Smooth muscle cell (in vitro differentiated cells): ENCODE measurements around the gene CHMP2B. TPM values are rescaled to one million over a fixed set of nuclear protein-coding genes. Genes with fewer than 3 reads are reported as not detected.
A peak's percentile ranks its signal among the peaks of the same experiment; 100 is the strongest.

Source experiments
- DNase-seq: peaks from one replicate; lab custom pipeline; 2025; ENCODE audit not compliant: unreplicated experiment; lab: John Stamatoyannopoulos, UW
- H2AFZ ChIP-seq: fragments of 200-600 bp; sonication (generic); 2 replicates; pipeline ENCODE4 v1.6.0; 2016; ENCODE audit warnings: antibody characterized with exemption, low read depth, mild to moderate bottlenecking
- H3F3A ChIP-seq: fragments of 200-600 bp; sonication (generic); 2 replicates; pipeline ENCODE4 v1.6.0; 2017; ENCODE audit warnings: antibody characterized with exemption, low read depth
- H3K27ac ChIP-seq: fragments of 200-600 bp; sonication (generic); 2 replicates; pipeline ENCODE4 v1.5.1; 2016; ENCODE audit warnings: low read depth, mild to moderate bottlenecking
- H3K27me3 ChIP-seq: fragments of 200-600 bp; sonication (generic); 2 replicates; pipeline ENCODE4 v1.6.1; 2016; ENCODE audit warnings: low read depth, mild to moderate bottlenecking
- H3K36me3 ChIP-seq: fragments of 200-600 bp; sonication (generic); 2 replicates; pipeline ENCODE4 v1.5.1; 2016; ENCODE audit warnings: low read depth
- H3K4me1 ChIP-seq: fragments of 200-600 bp; sonication (generic); 2 replicates; pipeline ENCODE4 v1.5.1; 2016; ENCODE audit warnings: low read depth
- H3K4me2 ChIP-seq: fragments of 200-600 bp; sonication (generic); 2 replicates; pipeline ENCODE4 v1.6.0; 2016; ENCODE audit warnings: mild to moderate bottlenecking
- H3K4me3 ChIP-seq: fragments of 200-600 bp; sonication (generic); 2 replicates; pipeline ENCODE4 v1.5.1; 2016; ENCODE audit warnings: mild to moderate bottlenecking
- H3K79me2 ChIP-seq: fragments of 200-600 bp; sonication (generic); 2 replicates; pipeline ENCODE4 v1.6.0; 2016; ENCODE audit warnings: low read depth, mild to moderate bottlenecking
- H3K9ac ChIP-seq: fragments of 200-600 bp; sonication (generic); 2 replicates; pipeline ENCODE4 v1.6.0; 2016; ENCODE audit warnings: low read depth
- H3K9me3 ChIP-seq: fragments of 200-600 bp; sonication (generic); replicated peaks from 2 replicates; pipeline ENCODE4 v1.5.1; 2016; ENCODE audit warnings: low read depth
- H4K20me1 ChIP-seq: fragments of 200-600 bp; sonication (generic); 2 replicates; pipeline ENCODE4 v1.6.0; 2016; ENCODE audit warnings: low read depth
- CTCF ChIP-seq: fragments of 200-600 bp; sonication (generic); IDR thresholded peaks from 2 replicates; pipeline ENCODE4 v1.5.1; 2017; ENCODE audit warnings: borderline replicate concordance, mild to moderate bottlenecking, antibody characterized with exemption; ENCODE audit not compliant: insufficient read depth, poor library complexity, severe bottlenecking
- WGBS: methylation state at CpG from one replicate; pipeline ENCODE4 v1.1.7; 2016; ENCODE audit warnings: low lambda C conversion rate; 5-methylcytosine and 5-hydroxymethylcytosine counted together
- polyA plus RNA-seq: library from polyadenylated mRNA; unstranded; fragments of >200 nt; fragmentation: Nextera tagmentation; extraction: Ambion mirVana; gene quantifications from 2 replicates; pipeline ENCODE4 v1.2.1, GENCODE V29; 2016
- total RNA-seq: library from RNA; depleted of rRNA; stranded (reverse); fragments of >200 nt; gene quantifications from 2 replicates; pipeline ENCODE4 v1.2.3, GENCODE V29; 2014

CHMP2B gene
- total and polyA plus RNA-seq, 2 experiments from 2014 or later, result 43.2 to 52.0 TPM

GRCh38 chr3:87250009-87250408 is 22.9 kb downstream of the CHMP2B start:
- H3K4me1 ChIP-seq, result no peaks in the 10 kb centered on the region

GRCh38 chr3:87260270-87260669 is 33.2 kb downstream of the CHMP2B start:
- Histone ChIP-seq H3K79me2 (no peaks in the 10 kb centered on the region), H3K4me1 (no peaks in the 10 kb centered on the region), H3K27ac (no peak overlapping the region), H3K27me3 (peaks cover 3% of the 10 kb centered on the region), H2AFZ (no peak overlapping the region), H3F3A (no peaks in the 10 kb centered on the region), H3K36me3 (no peaks in the 10 kb centered on the region), H3K4me2 (no peak overlapping the region), H3K4me3 (no peak overlapping the region), H3K9ac (no peak overlapping the region), H3K9me3 (no peaks in the 10 kb centered on the region), H4K20me1 (no peaks in the 10 kb centered on the region)
- peak; percentile 65 for TF ChIP-seq CTCF
- 37% methylated on average over 4 of the region's 4 CpGs for WGBS
- no peak for DNase-seq

More at GRCh38 chr3:87250009-87250408, 22.9 kb downstream of the CHMP2B start:
- Histone ChIP-seq H3K36me3 (peaks cover 26% of the 10 kb centered on the region), H2AFZ (no peak overlapping the region), H3K4me2 (no peak overlapping the region), H3F3A (no peaks in the 10 kb centered on the region), H3K27me3 (no peaks in the 10 kb centered on the region), H4K20me1 (peaks cover 22% of the 10 kb centered on the region), H3K9me3 (no peaks in the 10 kb centered on the region), H3K9ac (no peak overlapping the region), H3K27ac (no peak overlapping the region), H3K4me3 (no peak overlapping the region), H3K79me2 (peaks cover 4% of the 10 kb centered on the region)
- DNase-seq, result no peak
- WGBS, result 93% methylated on average over 1 of the region's 1 CpG
- no peak for TF ChIP-seq CTCF

GRCh38 chr3:87261925-87262324 is 34.8 kb downstream of the CHMP2B start:
- Histone ChIP-seq H3K27ac (no peak overlapping the region), H3K27me3 (peaks cover 3% of the 10 kb centered on the region), H3K79me2 (no peaks in the 10 kb centered on the region), H3F3A (no peaks in the 10 kb centered on the region), H3K36me3 (no peaks in the 10 kb centered on the region), H4K20me1 (no peaks in the 10 kb centered on the region), H3K4me2 (no peak overlapping the region), H3K4me3 (no peak overlapping the region), H2AFZ (no peak overlapping the region), H3K9me3 (no peaks in the 10 kb centered on the region), H3K9ac (no peak overlapping the region), H3K4me1 (no peaks in the 10 kb centered on the region)
- no peak for DNase-seq
- WGBS, result 94% methylated on average over 2 of the region's 2 CpGs
- TF ChIP-seq CTCF, result no peak

- DNase-seq, result no peak
- WGBS, result 94% methylated on average over 8 of the region's 8 CpGs
- no peak for TF ChIP-seq CTCF
Measured at GRCh38 chr3:87267953-87268645, 41.0 kb downstream of the CHMP2B start.

More at GRCh38 chr3:87267953-87268645, 41.0 kb downstream of the CHMP2B start:
- no peaks in the 10 kb centered on the region for H3K79me2 ChIP-seq
- H3K9ac ChIP-seq, result no peak overlapping the region
- no peak overlapping the region for H2AFZ ChIP-seq
- no peaks in the 10 kb centered on the region for H3K9me3 ChIP-seq
- no peaks in the 10 kb centered on the region for H4K20me1 ChIP-seq
- no peak overlapping the region for H3K4me3 ChIP-seq
- no peak overlapping the region for H3K27ac ChIP-seq
- H3K27me3 ChIP-seq, result peaks cover 3% of the 10 kb centered on the region
- H3K4me2 ChIP-seq, result no peak overlapping the region
- no peaks in the 10 kb centered on the region for H3K36me3 ChIP-seq
- H3K4me1 ChIP-seq, result no peaks in the 10 kb centered on the region
- H3F3A ChIP-seq, result no peaks in the 10 kb centered on the region
